ENCODE data around the gene C20orf144.
"Not testable (repeated sequence)": the region's sequence is repeated elsewhere in the genome, so short reads cannot be mapped to it uniquely, and the experiment has no call there.

The C20orf144 gene

GRCh38 chr20:33687993-33688937, 26.1 kb downstream of the C20orf144 start:
- 97 to 100% methylated on average over 3 of the region's 3 CpGs for WGBS, 2 experiments (ENCODE audit: insufficient coverage in 2 of 2)
- H3K4me1 ChIP-seq (ENCODE audit: control insufficient read depth, insufficient read depth, low read length, poor library complexity, severe bottlenecking), result peaks cover 35% of the 10 kb centered on the region
- no peak overlapping the region for H3K27ac ChIP-seq (ENCODE audit: low read depth, low read length, severe bottlenecking)
- H3K4me3 ChIP-seq (ENCODE audit: extremely low read depth, insufficient read depth, low read length, poor library complexity, severe bottlenecking), result no peak overlapping the region
- no peaks in the 10 kb centered on the region for H3K36me3 ChIP-seq (ENCODE audit: control insufficient read depth, insufficient read depth, low read length)
- H3K9me3 ChIP-seq (ENCODE audit: control insufficient read depth, low read length), result no peaks in the 10 kb centered on the region

GRCh38 chr20:33688938-33689424, 26.9 kb downstream of the C20orf144 start:
- Histone ChIP-seq H3K27ac (ENCODE audit: low read depth, low read length, severe bottlenecking) (no peak overlapping the region), H3K4me3 (ENCODE audit: extremely low read depth, insufficient read depth, low read length, poor library complexity, severe bottlenecking) (no peak overlapping the region), H3K36me3 (ENCODE audit: control insufficient read depth, insufficient read depth, low read length) (no peaks in the 10 kb centered on the region), H3K4me1 (ENCODE audit: control insufficient read depth, insufficient read depth, low read length, poor library complexity, severe bottlenecking) (peaks cover 40% of the 10 kb centered on the region), H3K9me3 (ENCODE audit: control insufficient read depth, low read length) (no peaks in the 10 kb centered on the region)
- WGBS, 2 experiments (ENCODE audit: insufficient coverage in 2 of 2), result 100% methylated on average over 1 to 3 of the region's 3 CpGs

GRCh38 chr20:33689493-33689892, 27.4 kb downstream of the C20orf144 start:
- H3K36me3 ChIP-seq (ENCODE audit: control insufficient read depth, insufficient read depth, low read length), result no peaks in the 10 kb centered on the region
- WGBS, 2 experiments (ENCODE audit: insufficient coverage in 2 of 2), result no CpG with 5 or more reads among the region's 1 CpG
- peaks cover 41% of the 10 kb centered on the region for H3K4me1 ChIP-seq (ENCODE audit: control insufficient read depth, insufficient read depth, low read length, poor library complexity, severe bottlenecking)
- H3K4me3 ChIP-seq (ENCODE audit: extremely low read depth, insufficient read depth, low read length, poor library complexity, severe bottlenecking), result no peak overlapping the region
- H3K27ac ChIP-seq (ENCODE audit: low read depth, low read length, severe bottlenecking), result peak overlapping the region; percentile 68
- no peaks in the 10 kb centered on the region for H3K9me3 ChIP-seq (ENCODE audit: control insufficient read depth, low read length)

- peak overlapping the region; percentile 68 for H3K27ac ChIP-seq (ENCODE audit: low read depth, low read length, severe bottlenecking)
- no peak overlapping the region for H3K4me3 ChIP-seq (ENCODE audit: extremely low read depth, insufficient read depth, low read length, poor library complexity, severe bottlenecking)
- 5 to 27% methylated on average over 2 of the region's 4 CpGs for WGBS, 2 experiments (ENCODE audit: insufficient coverage in 2 of 2)
- no peaks in the 10 kb centered on the region for H3K9me3 ChIP-seq (ENCODE audit: control insufficient read depth, low read length)
- H3K4me1 ChIP-seq (ENCODE audit: control insufficient read depth, insufficient read depth, low read length, poor library complexity, severe bottlenecking), result peaks cover 38% of the 10 kb centered on the region
- no peaks in the 10 kb centered on the region for H3K36me3 ChIP-seq (ENCODE audit: control insufficient read depth, insufficient read depth, low read length)
Observed at GRCh38 chr20:33689973-33690372, 27.8 kb downstream of the C20orf144 start.

- 90 to 95% methylated on average over 4 of the region's 5 CpGs for WGBS, 2 experiments (ENCODE audit: insufficient coverage in 2 of 2)
- H3K9me3 ChIP-seq (ENCODE audit: control insufficient read depth, low read length), result peaks cover 1% of the 10 kb centered on the region
- H3K4me3 ChIP-seq (ENCODE audit: extremely low read depth, insufficient read depth, low read length, poor library complexity, severe bottlenecking), result no peak overlapping the region
- H3K36me3 ChIP-seq (ENCODE audit: control insufficient read depth, insufficient read depth, low read length), result no peaks in the 10 kb centered on the region
- peaks cover 31% of the 10 kb centered on the region for H3K4me1 ChIP-seq (ENCODE audit: control insufficient read depth, insufficient read depth, low read length, poor library complexity, severe bottlenecking)
- no peak overlapping the region for H3K27ac ChIP-seq (ENCODE audit: low read depth, low read length, severe bottlenecking)
Observed at GRCh38 chr20:33693289-33693688, 31.2 kb downstream of the C20orf144 start.

GRCh38 chr20:33693741-33694638, 31.9 kb downstream of the C20orf144 start:
- WGBS, 2 experiments (ENCODE audit: insufficient coverage in 2 of 2), result 80 to 82% methylated on average over 8 to 14 of the region's 17 CpGs
- Histone ChIP-seq H3K4me1 (ENCODE audit: control insufficient read depth, insufficient read depth, low read length, poor library complexity, severe bottlenecking) (peaks cover 24% of the 10 kb centered on the region), H3K36me3 (ENCODE audit: control insufficient read depth, insufficient read depth, low read length) (no peaks in the 10 kb centered on the region), H3K4me3 (ENCODE audit: extremely low read depth, insufficient read depth, low read length, poor library complexity, severe bottlenecking) (no peak overlapping the region), H3K27ac (ENCODE audit: low read depth, low read length, severe bottlenecking) (peak overlapping the region; percentile 5), H3K9me3 (ENCODE audit: control insufficient read depth, low read length) (peaks cover 3% of the 10 kb centered on the region)

- Histone ChIP-seq H3K4me1 (ENCODE audit: control insufficient read depth, insufficient read depth, low read length, poor library complexity, severe bottlenecking) (peaks cover 20% of the 10 kb centered on the region), H3K36me3 (ENCODE audit: control insufficient read depth, insufficient read depth, low read length) (no peaks in the 10 kb centered on the region), H3K4me3 (ENCODE audit: extremely low read depth, insufficient read depth, low read length, poor library complexity, severe bottlenecking) (no peak overlapping the region), H3K9me3 (ENCODE audit: control insufficient read depth, low read length) (peaks cover 3% of the 10 kb centered on the region), H3K27ac (ENCODE audit: low read depth, low read length, severe bottlenecking) (no peak overlapping the region)
- 80 to 82% methylated on average over 6 of the region's 6 CpGs for WGBS, 2 experiments (ENCODE audit: insufficient coverage in 2 of 2)
Observed at GRCh38 chr20:33694639-33695012, 32.5 kb downstream of the C20orf144 start.

GRCh38 chr20:33696448-33696847, 34.3 kb downstream of the C20orf144 start:
- 95 to 100% methylated on average over 2 to 3 of the region's 4 CpGs for WGBS, 2 experiments (ENCODE audit: insufficient coverage in 2 of 2)
- Histone ChIP-seq H3K27ac (ENCODE audit: low read depth, low read length, severe bottlenecking) (no peak overlapping the region), H3K36me3 (ENCODE audit: control insufficient read depth, insufficient read depth, low read length) (no peaks in the 10 kb centered on the region), H3K9me3 (ENCODE audit: control insufficient read depth, low read length) (peaks cover 3% of the 10 kb centered on the region), H3K4me3 (ENCODE audit: extremely low read depth, insufficient read depth, low read length, poor library complexity, severe bottlenecking) (no peak overlapping the region), H3K4me1 (ENCODE audit: control insufficient read depth, insufficient read depth, low read length, poor library complexity, severe bottlenecking) (peaks cover 16% of the 10 kb centered on the region)

GRCh38 chr20:33697129-33697528, 35.0 kb downstream of the C20orf144 start:
- Histone ChIP-seq H3K27ac (ENCODE audit: low read depth, low read length, severe bottlenecking) (no peak overlapping the region), H3K4me1 (ENCODE audit: control insufficient read depth, insufficient read depth, low read length, poor library complexity, severe bottlenecking) (peaks cover 16% of the 10 kb centered on the region), H3K4me3 (ENCODE audit: extremely low read depth, insufficient read depth, low read length, poor library complexity, severe bottlenecking) (no peak overlapping the region), H3K9me3 (ENCODE audit: control insufficient read depth, low read length) (peaks cover 3% of the 10 kb centered on the region), H3K36me3 (ENCODE audit: control insufficient read depth, insufficient read depth, low read length) (no peaks in the 10 kb centered on the region)
- 84 to 88% methylated on average over 7 of the region's 8 CpGs for WGBS, 2 experiments (ENCODE audit: insufficient coverage in 2 of 2)

GRCh38 chr20:33698966-33699365, 36.8 kb downstream of the C20orf144 start:
- H3K9me3 ChIP-seq (ENCODE audit: control insufficient read depth, low read length); H3K36me3 ChIP-seq (ENCODE audit: control insufficient read depth, insufficient read depth, low read length); H3K27ac ChIP-seq (ENCODE audit: low read depth, low read length, severe bottlenecking); H3K4me3 ChIP-seq (ENCODE audit: extremely low read depth, insufficient read depth, low read length, poor library complexity, severe bottlenecking): not testable (repeated sequence)
- 92 to 100% methylated on average over 7 to 10 of the region's 27 CpGs for WGBS, 2 experiments (ENCODE audit: insufficient coverage in 2 of 2)
- H3K4me1 ChIP-seq (ENCODE audit: control insufficient read depth, insufficient read depth, low read length, poor library complexity, severe bottlenecking), result peaks cover 11% of the 10 kb centered on the region

Measured in mesodermal cell (in vitro differentiated cells).